Pancreas (tissue), 10 donors: ENCODE data around the gene MYO1E. TPM values are rescaled to one million over a fixed set of nuclear protein-coding genes. Genes with fewer than 3 reads are reported as not detected.
"Not testable (repeated sequence)": the region's sequence is repeated elsewhere in the genome, so short reads cannot be mapped to it uniquely, and the experiment has no call there.

Source experiments
- ATAC-seq, 4 donors: fragments of 200-7000 bp; cut with Tn5 transposase; one replicate each; pipeline versions ENCODE4 v1.8.0 to v1.9.1; 2020; ENCODE audit warnings: mild to moderate bottlenecking in 4 of 4, moderate library complexity in 4 of 4
- DNase-seq, 6 donors: peaks; one replicate each; pipeline ENCODE4 v3.0.0-alpha.2; 2020
- FAIRE-seq: peaks from 2 replicates; lab custom pipeline; 2012; peaks lifted over from hg19 to GRCh38; lab: Jason Lieb, UNC
- H3K27ac ChIP-seq, 4 donors: fragments of 200-600 bp; sonication (generic); 1 replicate in 3 of 4; 2 replicates in 1 of 4; pipeline versions ENCODE4 v1.5.0 to v1.8.0; 2020
- H3K27me3 ChIP-seq, 4 donors: fragments of 200-600 bp; one replicate each; pipeline ENCODE4 v1.8.0; 2021
- H3K36me3 ChIP-seq, 3 donors: fragments of 200-600 bp; sonication (generic) in 1 of 3; one replicate each; pipeline versions ENCODE4 v1.5.0 to v1.8.0; 2020 to 2021
- H3K4me1 ChIP-seq, 3 donors: fragments of 200-600 bp; one replicate each; pipeline ENCODE4 v1.8.0; 2021
- H3K4me3 ChIP-seq, 4 donors: fragments of 200-600 bp; sonication (generic) in 2 of 4; one replicate each; pipeline versions ENCODE4 v1.5.0 to v1.8.0; 2020 to 2021
- H3K9me3 ChIP-seq, 4 donors: fragments of 200-600 bp; one replicate each; pipeline ENCODE4 v1.8.0; 2021
- WGBS, 2 donors: extraction: QIAGEN DNeasy Blood & Tissue Kit; methylation state at CpG; one replicate each; pipeline ENCODE4 v1.1.7; 2013; 5-methylcytosine and 5-hydroxymethylcytosine counted together
- intact Hi-C, 3 donors: fragments of 100-400 bp; cut with DNase I; formaldehyde crosslinking; loops; one replicate each; pipeline versions ENCODE4 v1.11.1 to v1.14.2; 2022
- polyA plus RNA-seq, 2 donors: library from polyadenylated mRNA; stranded (reverse); fragments of 200-250 nt; gene quantifications; one replicate each; pipeline ENCODE4 v1.2.3, GENCODE V29; 2013
- total RNA-seq, 6 donors: library from RNA; stranded (reverse); fragmentation: NEBNext Ultra II Directional in 4 of 6; extraction: Animal tissue kit (Norgen Biotek cat#: 25700) in 4 of 6; gene quantifications; one replicate each; pipeline versions ENCODE4 v1.2.1 to v1.2.4, GENCODE V29; 2021 to 2023
- TF ChIP-seq, protein P1 (sequence below), 4 donors: fragments of 200-600 bp; sonication (generic) in 3 of 4; IDR thresholded peaks; one replicate each; pipeline versions ENCODE4 v1.5.0 to v1.8.0; 2021; ENCODE audit warnings: antibody characterized with exemption in 4 of 4
- donor health status: healthy with polysubstance abuse.
- donor health status: DM: no; HTN: no; CAD: no; lungs with moderate emphysema.
- donor health status: DM: no; HTN: no; CAD: no.
- donor health status: control.
- donor health status: control.
- donor health status: Bipolar disorder and iron deficiency.
- donor health status: DM: yes; HTN: yes; CAD: no.
- donor health status: DM: no; HTN: no; CAD: no.
- donor health status: DM: no; HTN: no; CAD: no.
- donor health status: DM: yes; HTN: yes; CAD: no.

MYO1E gene
- total and polyA plus RNA-seq, 8 donors, result 7.8 to 81.1 (median 25.6) TPM

DNA sequence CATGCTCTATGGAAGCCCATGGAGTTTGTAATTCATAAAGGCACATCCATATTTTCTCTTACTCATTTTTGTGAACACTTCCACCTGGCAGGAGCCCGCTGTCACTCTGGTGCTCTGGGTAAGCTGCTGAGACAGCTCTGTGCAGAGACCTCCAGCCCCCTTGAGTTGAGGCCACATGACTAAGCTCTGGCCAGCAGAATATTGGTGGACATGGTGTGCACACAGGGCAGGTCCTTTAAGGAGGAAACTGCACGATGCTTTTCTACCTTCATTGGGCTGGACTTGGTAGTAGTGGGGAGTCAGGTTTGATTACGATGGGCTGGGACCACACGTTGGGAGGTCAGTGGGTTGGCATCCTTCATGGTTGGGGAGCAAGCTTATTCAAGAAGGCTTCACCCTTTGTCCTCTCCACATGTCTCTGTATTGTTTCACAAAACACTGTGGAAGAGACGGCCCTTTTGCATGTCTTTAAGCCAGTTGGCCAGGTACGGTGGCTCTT, 238.7 kb downstream of the MYO1E start:
- Histone ChIP-seq H3K4me3 (no peak overlapping the region), H3K27me3 (no peaks in the 10 kb centered on the region), H3K9me3 (no peaks in the 10 kb centered on the region), H3K4me1 (no peaks in the 10 kb centered on the region), H3K36me3 (peaks cover 0 to 22% (median 0%) of the 10 kb centered on the region in 3 donors), H3K27ac (no peak overlapping the region)
- 95 to 99% methylated on average over 6 of the region's 6 CpGs for WGBS, 2 donors
- TF ChIP-seq, protein P1, sequence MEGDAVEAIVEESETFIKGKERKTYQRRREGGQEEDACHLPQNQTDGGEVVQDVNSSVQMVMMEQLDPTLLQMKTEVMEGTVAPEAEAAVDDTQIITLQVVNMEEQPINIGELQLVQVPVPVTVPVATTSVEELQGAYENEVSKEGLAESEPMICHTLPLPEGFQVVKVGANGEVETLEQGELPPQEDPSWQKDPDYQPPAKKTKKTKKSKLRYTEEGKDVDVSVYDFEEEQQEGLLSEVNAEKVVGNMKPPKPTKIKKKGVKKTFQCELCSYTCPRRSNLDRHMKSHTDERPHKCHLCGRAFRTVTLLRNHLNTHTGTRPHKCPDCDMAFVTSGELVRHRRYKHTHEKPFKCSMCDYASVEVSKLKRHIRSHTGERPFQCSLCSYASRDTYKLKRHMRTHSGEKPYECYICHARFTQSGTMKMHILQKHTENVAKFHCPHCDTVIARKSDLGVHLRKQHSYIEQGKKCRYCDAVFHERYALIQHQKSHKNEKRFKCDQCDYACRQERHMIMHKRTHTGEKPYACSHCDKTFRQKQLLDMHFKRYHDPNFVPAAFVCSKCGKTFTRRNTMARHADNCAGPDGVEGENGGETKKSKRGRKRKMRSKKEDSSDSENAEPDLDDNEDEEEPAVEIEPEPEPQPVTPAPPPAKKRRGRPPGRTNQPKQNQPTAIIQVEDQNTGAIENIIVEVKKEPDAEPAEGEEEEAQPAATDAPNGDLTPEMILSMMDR (IDR thresholded peaks at IDR 0.05), result no peak
- intact Hi-C loops, result no loop called here
- no peak for ATAC-seq
- no peak for FAIRE-seq
- DNase-seq, result no peak

DNA sequence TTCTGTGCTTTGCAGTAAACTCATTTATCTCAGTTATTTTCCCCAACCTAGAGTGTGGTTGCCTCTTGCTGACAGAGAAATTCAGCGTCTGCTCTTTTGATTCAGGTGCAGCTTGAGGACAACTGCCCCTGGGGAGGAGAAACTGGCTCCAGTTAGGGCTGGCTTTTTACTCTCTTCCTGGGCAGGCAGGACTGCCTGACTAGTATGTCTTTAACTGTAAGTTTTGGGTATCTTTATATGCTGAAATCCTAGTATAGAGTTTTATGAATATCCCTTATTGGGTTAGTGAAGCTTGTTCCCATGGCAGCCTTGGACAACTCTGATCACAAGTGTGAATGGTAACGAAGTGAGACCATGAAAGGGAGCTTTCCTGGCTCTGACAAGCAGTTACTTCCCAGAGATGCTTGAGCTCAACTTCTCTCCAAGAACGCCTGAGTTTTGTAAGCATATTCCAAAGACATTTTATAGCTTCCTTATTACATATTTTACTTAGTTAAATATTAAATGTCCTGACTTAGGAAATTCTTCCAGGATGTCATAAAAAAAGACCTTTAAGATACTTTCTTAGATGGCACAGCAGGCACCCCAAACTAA, 240.6 kb downstream of the MYO1E start:
- no peak overlapping the region for H3K4me3 ChIP-seq
- H3K4me1 ChIP-seq, result no peaks in the 10 kb centered on the region
- peaks cover 0 to 15% (median 0%) of the 10 kb centered on the region in 3 donors for H3K36me3 ChIP-seq
- ATAC-seq, result no peak
- TF ChIP-seq, protein P1 (IDR thresholded peaks at IDR 0.05), result no peak
- no peaks in the 10 kb centered on the region for H3K27me3 ChIP-seq
- no peak for DNase-seq
- FAIRE-seq, result no peak
- no peak overlapping the region for H3K27ac ChIP-seq
- H3K9me3 ChIP-seq, result no peaks in the 10 kb centered on the region
- intact Hi-C loops, result no loop called here
- WGBS, 2 donors, result 95 to 97% methylated on average over 3 of the region's 3 CpGs

DNA sequence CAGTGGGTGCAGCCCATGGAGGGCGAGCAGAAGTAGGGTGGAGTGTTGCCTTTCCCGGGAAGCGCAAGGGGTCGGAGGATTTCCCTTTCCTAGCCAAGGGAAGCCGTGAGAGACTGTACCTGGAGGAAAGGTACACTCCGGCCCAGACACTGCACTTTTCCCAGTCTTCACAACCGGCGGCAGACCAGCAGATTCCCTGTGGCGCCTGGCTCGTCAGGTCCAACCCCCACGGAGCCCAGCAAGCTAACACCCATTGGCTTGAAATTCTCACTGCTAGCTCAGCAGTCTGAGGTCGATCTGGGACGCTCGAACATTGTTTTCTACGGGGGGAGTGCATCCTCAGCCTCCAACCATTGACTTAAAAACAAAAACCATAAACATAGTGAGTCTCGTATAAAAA, 241.2 kb downstream of the MYO1E start:
- intact Hi-C loops, result no loop called here
- no peak for DNase-seq
- WGBS, 2 donors, result 98 to 99% methylated on average over 16 of the region's 16 CpGs
- TF ChIP-seq, protein P1 (IDR thresholded peaks at IDR 0.05), result no peak
- H3K4me3 ChIP-seq, result no peak overlapping the region
- no peaks in the 10 kb centered on the region for H3K4me1 ChIP-seq
- no peak for ATAC-seq
- H3K36me3 ChIP-seq, result peaks cover 0 to 10% (median 0%) of the 10 kb centered on the region in 3 donors
- no peak for FAIRE-seq
- H3K27ac ChIP-seq, result no peak overlapping the region
- H3K9me3 ChIP-seq, result no peaks in the 10 kb centered on the region
- no peaks in the 10 kb centered on the region for H3K27me3 ChIP-seq

DNA sequence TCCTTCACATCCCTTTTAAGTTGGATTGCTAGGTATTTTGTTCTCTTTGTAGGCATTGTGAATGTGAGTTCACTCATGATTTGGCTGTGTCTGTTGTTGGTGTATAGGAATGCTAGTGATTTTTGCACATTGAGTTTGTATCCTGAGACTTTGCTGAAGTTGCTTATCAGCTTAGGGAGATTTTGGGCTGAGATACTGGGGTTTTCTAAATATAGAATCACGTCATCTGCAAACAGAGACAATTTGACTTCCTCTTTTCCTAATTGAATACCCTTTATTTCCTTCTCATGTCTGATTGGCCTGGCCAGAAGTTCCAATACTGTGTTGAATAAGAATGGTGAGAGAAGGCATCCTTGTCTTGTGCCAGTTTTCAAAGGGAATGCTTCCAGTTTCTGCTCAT, 245.4 kb downstream of the MYO1E start:
- H3K36me3 ChIP-seq, ATAC-seq, H3K4me1 ChIP-seq, intact Hi-C loops, H3K27me3 ChIP-seq, H3K27ac ChIP-seq, DNase-seq, H3K4me3 ChIP-seq, H3K9me3 ChIP-seq, FAIRE-seq: not testable (repeated sequence)
- 88 to 97% methylated on average over 1 of the region's 1 CpG for WGBS, 2 donors

DNA sequence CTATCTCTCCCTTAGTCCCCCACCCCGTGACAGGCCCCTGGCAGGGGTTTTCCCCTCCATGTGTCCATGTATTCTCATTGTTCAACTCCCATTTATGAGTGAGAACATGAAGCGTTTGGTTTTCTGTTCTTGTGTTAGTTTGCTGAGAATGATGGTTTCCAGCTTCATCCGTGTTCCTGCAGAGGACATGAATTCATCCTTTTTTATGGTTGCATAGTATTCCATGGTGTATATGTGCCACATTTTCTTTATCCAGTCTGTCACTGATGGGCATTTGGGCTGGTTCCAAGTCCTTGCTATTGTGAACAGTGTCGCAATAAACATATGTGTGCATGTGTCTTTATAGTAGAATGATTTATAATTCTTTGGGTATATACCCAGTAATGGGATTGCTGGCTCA, 247.0 kb downstream of the MYO1E start:
- H3K4me1 ChIP-seq, H3K9me3 ChIP-seq, H3K27ac ChIP-seq, intact Hi-C loops, H3K4me3 ChIP-seq, ATAC-seq, H3K36me3 ChIP-seq, DNase-seq, FAIRE-seq, H3K27me3 ChIP-seq: not testable (repeated sequence)
- WGBS, 2 donors, result 96 to 100% methylated on average over 4 of the region's 4 CpGs

DNA sequence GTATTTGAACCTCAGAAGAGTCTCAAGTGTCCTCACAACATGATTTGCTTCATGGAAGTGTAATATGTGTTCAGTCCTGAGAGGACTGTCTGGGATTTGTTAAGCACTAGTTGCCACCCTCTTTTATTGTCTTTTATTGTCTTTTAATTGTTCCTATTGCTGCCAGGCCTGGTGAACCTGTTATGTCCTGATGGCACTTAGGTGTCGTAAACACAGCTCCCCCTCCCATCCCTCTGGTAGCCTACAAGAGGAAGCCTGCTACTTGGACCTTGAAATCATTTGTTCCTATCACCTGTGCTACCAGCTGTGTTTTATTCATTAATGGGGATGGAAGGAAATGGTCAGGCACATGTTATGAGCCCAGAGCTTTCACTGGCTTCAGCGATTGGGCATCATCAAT, 248.4 kb downstream of the MYO1E start:
- FAIRE-seq (no peak), ATAC-seq (no peak), DNase-seq (no peak)
- intact Hi-C loops, result no loop called here
- Histone ChIP-seq H3K4me1 (no peaks in the 10 kb centered on the region), H3K9me3 (no peaks in the 10 kb centered on the region), H3K27ac (no peak overlapping the region), H3K36me3 (no peaks in the 10 kb centered on the region), H3K27me3 (no peaks in the 10 kb centered on the region), H3K4me3 (no peak overlapping the region)
- TF ChIP-seq, protein P1 (IDR thresholded peaks at IDR 0.05), result no peak
- WGBS, 2 donors, result 93 to 99% methylated on average over 2 of the region's 2 CpGs
